ENCODE data around the gene ARHGAP8.

ARHGAP8 gene

DNA sequence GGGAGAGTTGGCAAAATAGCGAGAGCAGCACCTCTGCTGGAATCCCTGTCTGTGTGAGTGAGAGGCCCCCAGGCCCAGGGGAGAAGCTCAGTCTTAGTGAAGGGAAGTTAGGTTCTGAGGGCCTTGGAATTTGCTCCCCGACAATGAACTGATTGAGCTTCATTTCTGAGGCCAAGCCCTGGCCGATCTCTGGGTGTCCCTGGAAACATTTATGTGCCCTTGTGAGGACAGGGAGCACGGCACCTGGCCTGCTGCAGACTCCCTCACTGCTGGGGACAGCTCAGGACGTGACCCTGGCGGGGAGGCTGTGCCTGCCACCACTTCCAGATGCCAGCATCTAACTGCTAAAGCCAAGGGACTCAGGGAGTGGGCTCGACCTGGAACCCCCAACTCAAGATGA lies 52.0 kb downstream of the ARHGAP8 start:
- DNase-seq (ENCODE audit: low read depth): no peak

DNA sequence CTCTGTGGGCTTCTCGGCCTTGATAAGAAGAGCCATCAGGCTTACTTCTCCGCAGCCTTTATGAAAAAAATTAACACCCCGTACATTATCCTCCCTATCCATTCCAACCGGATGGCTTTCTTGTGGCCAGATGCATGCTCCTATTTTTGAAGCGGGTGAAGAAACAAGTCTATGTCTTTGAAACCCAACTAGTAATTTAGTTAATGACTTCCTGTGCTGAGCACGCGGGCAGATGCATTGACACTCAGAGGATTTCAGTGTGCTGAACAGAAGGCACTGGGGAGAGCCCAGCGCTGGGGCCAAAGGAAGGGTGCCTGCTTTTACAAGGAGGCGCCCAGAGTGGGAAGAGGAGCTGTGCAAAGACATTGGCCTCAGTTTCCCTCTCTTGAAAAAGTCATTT lies 53.3 kb downstream of the ARHGAP8 start:
- no peak for DNase-seq (ENCODE audit: low read depth)

DNA sequence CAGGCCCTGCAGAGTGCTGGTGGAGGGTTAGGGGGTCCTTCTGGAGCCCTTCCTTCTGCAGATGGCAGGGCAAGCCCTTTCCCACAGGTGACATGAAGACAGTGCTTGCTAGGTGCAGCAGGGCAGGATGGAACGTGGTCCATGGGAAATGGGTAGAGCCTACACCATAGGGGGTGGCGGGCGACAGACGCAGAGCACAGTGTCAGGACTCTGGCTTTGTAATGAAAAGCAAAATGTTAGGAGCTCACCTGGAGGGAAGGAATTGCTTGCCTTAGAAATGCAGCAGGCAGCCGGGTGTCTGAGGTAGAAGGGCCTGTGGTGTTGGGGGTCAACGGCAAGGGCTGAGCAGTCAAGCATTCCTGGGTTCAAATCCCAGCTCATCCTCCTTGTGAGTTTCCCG lies 54.9 kb downstream of the ARHGAP8 start:
- DNase-seq (ENCODE audit: low read depth): no peak

DNA sequence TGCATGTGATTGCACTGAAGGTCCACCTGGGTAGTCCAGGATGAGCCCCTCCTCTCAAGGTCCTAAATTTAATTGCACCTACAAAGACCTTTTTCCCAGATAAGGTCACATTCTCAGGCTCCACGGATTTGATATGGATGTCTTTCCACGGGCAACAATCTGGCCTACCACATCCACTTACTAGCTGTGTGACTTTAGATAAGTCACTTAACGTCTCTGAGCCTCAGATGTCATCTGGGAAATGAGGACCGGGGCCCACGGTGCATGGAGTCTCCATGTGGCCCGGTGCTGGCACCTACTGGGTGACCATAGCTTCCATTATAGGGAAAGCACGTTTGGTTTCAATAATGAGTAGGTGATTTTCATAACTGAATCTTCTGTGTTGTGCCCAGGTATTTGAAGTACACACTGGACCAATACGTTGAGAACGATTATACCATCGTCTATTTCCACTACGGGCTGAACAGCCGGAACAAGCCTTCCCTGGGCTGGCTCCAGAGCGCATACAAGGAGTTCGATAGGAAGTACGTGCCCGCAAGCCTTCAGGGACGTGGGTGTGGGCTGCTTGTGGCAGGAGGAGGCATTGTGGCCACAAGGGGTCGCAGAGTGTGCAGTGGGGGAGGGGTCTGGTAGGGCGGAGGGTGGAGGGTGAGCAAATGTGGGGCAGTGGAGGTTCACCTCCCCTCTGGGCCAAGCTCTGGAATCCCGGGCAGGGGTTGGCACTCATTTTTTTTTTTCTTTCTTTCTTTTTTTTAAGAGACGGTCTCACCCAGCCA lies 55.7 kb downstream of the ARHGAP8 start:
- no peak for DNase-seq (ENCODE audit: low read depth)

DNA sequence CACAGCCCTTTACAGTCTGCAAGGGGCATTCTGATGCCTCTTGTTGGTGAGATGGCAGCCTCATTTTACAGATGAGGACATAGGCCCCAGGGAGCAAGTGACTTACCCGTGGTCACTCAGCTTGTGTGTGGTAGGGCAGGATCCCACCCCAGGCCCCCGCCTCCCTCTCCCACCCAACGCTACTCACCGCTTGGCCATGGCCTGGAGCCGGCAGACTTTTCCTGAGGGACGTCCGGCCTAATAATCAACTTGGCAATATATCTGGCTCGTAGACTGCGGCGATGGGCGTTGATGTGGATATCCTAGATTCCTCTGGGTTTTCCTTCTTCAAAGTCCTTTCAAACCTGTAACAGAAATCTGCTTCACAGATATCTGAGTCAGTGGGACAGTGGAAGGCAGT lies 57.1 kb downstream of the ARHGAP8 start:
- no peak for DNase-seq (ENCODE audit: low read depth)

DNA sequence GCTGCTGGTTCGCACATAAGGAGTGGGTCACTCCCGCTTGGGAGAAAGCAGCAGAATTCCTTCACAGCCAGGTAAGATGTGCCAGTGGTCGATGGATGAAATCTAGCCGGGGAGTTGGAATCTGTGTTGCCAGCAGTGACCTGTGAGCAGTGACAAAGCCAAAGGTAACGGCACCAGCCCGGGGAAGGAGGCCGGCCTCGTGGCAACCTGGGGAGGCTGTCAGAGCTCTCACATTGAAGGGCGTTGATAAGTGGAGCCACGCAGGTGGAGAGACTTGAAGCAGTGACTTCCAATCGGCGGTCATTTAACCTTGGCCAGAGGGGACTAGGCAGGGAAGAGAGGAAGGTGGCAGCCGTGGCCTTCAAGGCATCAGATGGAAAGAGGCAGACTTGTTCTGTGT lies 58.8 kb downstream of the ARHGAP8 start:
- DNase-seq (ENCODE audit: low read depth): no peak

DNA sequence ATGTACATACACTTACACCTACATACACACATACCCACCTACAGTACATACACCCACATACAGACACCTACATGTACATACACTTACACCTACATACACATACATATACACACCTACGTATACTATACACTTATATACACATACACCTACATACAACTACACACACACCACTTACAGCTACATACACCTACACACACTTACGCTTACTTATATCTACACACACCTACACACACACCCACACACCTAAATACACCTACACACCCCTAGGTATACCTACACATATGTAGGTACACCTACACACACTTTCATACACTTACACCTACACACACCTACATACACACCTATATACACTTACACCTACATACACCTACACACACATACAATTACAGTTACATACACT lies 61.0 kb downstream of the ARHGAP8 start:
- DNase-seq (ENCODE audit: low read depth): no peak

- no peak for DNase-seq (ENCODE audit: low read depth)
These were observed 62.1 kb downstream of the ARHGAP8 start for GRCh38 chr22:44814266-44815098.

GRCh38 chr22:44815099-44816070 lies 63.0 kb downstream of the ARHGAP8 start:
- no peak for DNase-seq (ENCODE audit: low read depth)

- DNase-seq (ENCODE audit: low read depth): no peak
These were observed 63.8 kb downstream of the ARHGAP8 start for GRCh38 chr22:44816141-44816540.

GRCh38 chr22:44818727-44819126 lies 66.4 kb downstream of the ARHGAP8 start:
- DNase-seq (ENCODE audit: low read depth): no peak

- DNase-seq (ENCODE audit: low read depth): no peak
These were observed 67.7 kb downstream of the ARHGAP8 start for GRCh38 chr22:44819966-44820631.

DNA sequence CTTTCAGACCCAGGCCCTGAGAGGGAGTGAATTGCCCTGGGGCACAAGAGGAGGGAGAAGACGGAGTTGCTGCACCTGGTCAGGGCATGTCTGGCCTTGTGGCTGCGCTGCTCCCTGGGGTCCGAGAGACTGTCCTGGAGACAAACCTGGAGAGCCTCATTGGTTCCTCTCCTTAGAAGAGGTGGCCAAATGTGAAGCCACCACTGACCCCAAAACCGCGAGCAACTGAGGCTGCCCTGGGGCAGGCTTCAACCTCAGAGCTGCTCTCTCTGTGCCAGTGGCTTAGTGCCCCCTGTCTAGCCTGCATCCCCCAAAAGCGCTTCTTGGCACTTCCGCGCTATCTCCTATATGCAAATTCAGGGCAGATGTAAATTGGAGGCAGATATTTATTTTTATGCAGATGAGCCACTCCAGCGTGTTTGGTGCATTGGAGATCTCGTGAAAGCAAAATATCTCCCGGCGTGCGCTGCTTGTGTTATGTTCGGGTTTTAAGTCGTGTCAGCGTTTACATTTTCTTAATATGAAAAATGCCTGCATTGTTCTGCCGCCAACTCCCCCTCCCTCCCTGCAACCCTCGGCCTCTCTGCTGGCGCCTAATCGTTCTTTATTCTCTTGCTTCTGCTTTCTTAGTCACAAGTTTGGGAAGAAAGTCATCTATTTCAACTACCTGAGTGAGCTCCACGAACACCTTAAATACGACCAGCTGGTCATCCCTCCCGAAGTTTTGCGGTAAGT lies 69.5 kb downstream of the ARHGAP8 start:
- no peak for DNase-seq (ENCODE audit: low read depth)

DNA sequence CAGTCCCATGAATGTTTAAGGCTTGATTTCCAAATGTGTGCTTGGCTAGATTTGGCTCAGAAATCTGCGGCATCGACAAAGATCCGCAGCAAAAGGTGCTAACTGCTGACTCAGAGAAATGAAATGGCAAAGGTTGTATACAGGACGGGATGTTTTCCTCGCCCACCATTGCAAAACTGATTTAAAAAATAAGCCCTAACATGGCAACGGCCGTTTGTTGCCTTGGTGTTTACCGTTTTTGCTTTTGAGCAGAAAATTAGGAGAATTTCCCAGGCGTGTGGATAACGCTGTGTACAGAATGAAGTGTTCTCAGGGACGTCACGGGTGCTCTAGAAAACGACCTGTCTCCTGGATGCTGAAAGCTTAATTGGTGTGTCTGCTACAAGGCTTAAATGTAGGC lies 70.2 kb downstream of the ARHGAP8 start:
- no peak for DNase-seq (ENCODE audit: low read depth)

DNA sequence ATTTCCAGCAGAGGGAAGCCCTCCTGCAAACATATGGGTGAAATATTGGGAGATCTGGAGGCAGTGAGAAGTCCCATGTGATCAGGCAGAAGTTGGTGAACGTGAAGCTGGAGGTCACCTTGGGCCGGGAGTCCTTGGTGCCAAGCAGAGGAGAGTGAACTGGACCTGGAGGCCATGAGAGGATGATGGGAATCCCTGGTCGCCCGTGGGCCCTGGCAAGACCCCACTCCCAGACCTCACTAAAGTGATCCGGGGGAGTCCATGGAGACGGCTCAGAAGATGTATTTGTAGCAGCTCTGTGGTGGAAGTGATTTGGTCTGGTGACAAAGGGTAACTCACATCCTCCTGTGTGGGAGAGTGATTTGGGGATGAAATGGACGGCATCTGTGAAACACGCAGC lies 71.0 kb downstream of the ARHGAP8 start:
- DNase-seq (ENCODE audit: low read depth): no peak

- no peak for DNase-seq (ENCODE audit: low read depth)
These were observed 71.4 kb downstream of the ARHGAP8 start for GRCh38 chr22:44823806-44824205.

- DNase-seq (ENCODE audit: low read depth): no peak
These were observed 71.9 kb downstream of the ARHGAP8 start for GRCh38 chr22:44824271-44824670.

DNA sequence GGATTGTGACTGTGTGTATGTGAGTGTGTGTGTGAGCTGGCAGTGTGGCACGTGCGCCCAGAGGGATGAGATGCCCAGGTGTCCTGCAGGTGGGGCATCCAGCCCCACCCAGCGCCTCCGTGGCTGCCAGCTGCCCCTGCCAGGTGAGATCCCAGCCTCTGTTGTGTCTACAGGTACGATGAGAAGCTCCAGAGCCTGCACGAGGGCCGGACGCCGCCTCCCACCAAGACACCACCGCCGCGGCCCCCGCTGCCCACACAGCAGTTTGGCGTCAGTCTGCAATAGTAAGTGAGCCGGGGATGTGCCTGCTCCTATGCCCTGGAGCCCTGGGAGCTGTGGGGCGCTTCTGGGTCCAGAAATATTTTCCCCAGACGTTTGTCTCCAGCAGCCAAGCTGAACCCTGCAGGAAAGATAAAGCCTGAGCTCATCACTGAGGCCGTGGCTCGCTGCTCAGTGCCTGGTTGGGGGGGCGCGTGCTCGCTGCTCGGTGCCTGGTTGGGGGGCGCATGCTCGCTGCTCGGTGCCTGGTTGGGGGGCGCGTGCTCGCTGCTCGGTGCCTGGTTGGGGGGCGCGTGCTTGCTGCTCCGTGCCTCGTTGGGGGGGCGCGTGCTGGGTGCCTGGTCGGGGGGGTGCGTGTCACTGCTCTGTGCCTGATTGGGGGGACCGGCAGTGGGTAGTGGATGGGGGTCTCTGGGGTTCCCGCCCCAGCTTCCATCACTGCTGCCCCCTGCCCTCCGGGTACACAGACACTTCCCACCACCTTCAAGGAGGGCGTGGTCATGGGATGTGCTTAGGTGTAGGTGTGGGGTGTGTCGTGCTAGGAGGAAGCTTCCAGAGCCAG lies 73.2 kb downstream of the ARHGAP8 start:
- no peak for DNase-seq (ENCODE audit: low read depth)

GRCh38 chr22:44827666-44828190 lies 75.4 kb downstream of the ARHGAP8 start:
- no peak for DNase-seq (ENCODE audit: low read depth)

DNA sequence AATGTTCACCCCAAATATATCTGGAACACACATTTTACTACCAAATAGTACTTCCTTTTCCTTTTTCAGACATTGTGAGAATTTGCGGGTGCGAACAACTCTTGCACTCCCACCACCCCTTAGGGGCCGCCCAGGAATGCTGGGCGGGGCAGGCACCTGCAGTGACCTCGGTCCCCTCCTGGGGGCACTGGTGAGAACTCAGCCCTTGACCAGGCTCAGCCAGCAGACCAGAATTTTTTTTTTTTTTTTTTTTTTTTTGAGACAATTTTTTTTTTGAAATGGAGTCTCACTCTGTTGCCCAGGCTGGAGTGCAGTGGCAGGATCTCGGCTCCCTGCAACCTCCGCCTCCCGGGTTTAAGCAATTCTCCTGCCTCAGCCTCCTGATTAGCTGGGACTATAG lies 75.8 kb downstream of the ARHGAP8 start:
- DNase-seq (ENCODE audit: low read depth): no peak

All from stimulated activated CD8-positive, alpha-beta memory T cell treated with anti-CD3 and anti-CD28 coated beads, Interleukin-15, amount 100 ng/mL, for 1 hour (primary cell).